ENCODE results near the gene FAM184B.

Gene FAM184B

GRCh38 chr4:17781300-17782287, at the start of gene FAM184B:
FAM184B (minus strand) TSS chr4:17781621; CDS start chr4:17781299, 322 bp downstream.
- DNase-seq (ENCODE audit: low spot score) = no peak

GRCh38 chr4:17823871-17824669, 42.6 kb upstream of the FAM184B start:
- no peak for DNase-seq (ENCODE audit: low spot score)

GRCh38 chr4:17817027-17817426, 35.6 kb upstream of the FAM184B start:
- no peak for DNase-seq (ENCODE audit: low spot score)

- DNase-seq (ENCODE audit: low spot score) = no peak
Measured at GRCh38 chr4:17816142-17816541, 34.7 kb upstream of the FAM184B start.

GRCh38 chr4:17814140-17814539, 32.7 kb upstream of the FAM184B start:
- no peak for DNase-seq (ENCODE audit: low spot score)

GRCh38 chr4:17812801-17813200, 31.4 kb upstream of the FAM184B start:
- no peak for DNase-seq (ENCODE audit: low spot score)

- no peak for DNase-seq (ENCODE audit: low spot score)
Measured at GRCh38 chr4:17812125-17812524, 30.7 kb upstream of the FAM184B start.

- DNase-seq (ENCODE audit: low spot score) = no peak
Measured at GRCh38 chr4:17811078-17811603, 29.7 kb upstream of the FAM184B start.

- peak; percentile 88 for DNase-seq (ENCODE audit: low spot score)
Measured at GRCh38 chr4:17810260-17811077, 29.0 kb upstream of the FAM184B start, which contains the start of the genes DCAF16 and NCAPG. DCAF16 (minus strand) TSS chr4:17810757; CDS start chr4:17804141, 6,616 bp downstream. NCAPG (plus strand) TSS chr4:17810979; CDS start chr4:17811078, 99 bp downstream.

GRCh38 chr4:17809667-17810066, 28.2 kb upstream of the FAM184B start:
- no peak for DNase-seq (ENCODE audit: low spot score)

GRCh38 chr4:17807446-17807845, 26.0 kb upstream of the FAM184B start:
- DNase-seq (ENCODE audit: low spot score) = no peak

GRCh38 chr4:17805580-17806155, 24.2 kb upstream of the FAM184B start:
- DNase-seq (ENCODE audit: low spot score) = no peak

GRCh38 chr4:17797808-17798207, 16.4 kb upstream of the FAM184B start:
- no peak for DNase-seq (ENCODE audit: low spot score)

- DNase-seq (ENCODE audit: low spot score) = no peak
Measured at GRCh38 chr4:17794730-17795129, 13.3 kb upstream of the FAM184B start.

- DNase-seq (ENCODE audit: low spot score) = no peak
Measured at GRCh38 chr4:17788956-17789355, 7.5 kb upstream of the FAM184B start.

- DNase-seq (ENCODE audit: low spot score) = no peak
Measured at GRCh38 chr4:17787315-17787714, 5.9 kb upstream of the FAM184B start.

GRCh38 chr4:17786567-17786966, 5.1 kb upstream of the FAM184B start:
- DNase-seq (ENCODE audit: low spot score) = no peak

- no peak for DNase-seq (ENCODE audit: low spot score)
Measured at GRCh38 chr4:17785858-17786257, 4.4 kb upstream of the FAM184B start.

- DNase-seq (ENCODE audit: low spot score) = no peak
Measured at GRCh38 chr4:17780501-17781299, 721 bp downstream of the FAM184B start.

- DNase-seq (ENCODE audit: low spot score) = no peak
Measured at GRCh38 chr4:17778431-17778830, 3.0 kb downstream of the FAM184B start.
